CD8-positive, alpha-beta memory T cell (primary cell): ENCODE data around the gene WTIP. TPM values are rescaled to one million over a fixed set of nuclear protein-coding genes. Genes with fewer than 3 reads are reported as not detected.
"Not testable (repeated sequence)": the region's sequence is repeated elsewhere in the genome, so short reads cannot be mapped to it uniquely, and the experiment has no call there.

Source experiments
- CTCF ChIA-PET: fragments of 350-600 bp; sonication (Branson Sonifier 250); formaldehyde crosslinking; loops from one replicate; lab custom pipeline; 2021; ENCODE audit warnings: antibody characterized with exemption; lab: Charles Lee
- POLR2A ChIA-PET: fragments of 350-600 bp; sonication (Branson Sonifier 250); formaldehyde crosslinking; loops from one replicate; lab custom pipeline; 2021; ENCODE audit warnings: antibody characterized with exemption; lab: Charles Lee
- DNase-seq, 5 donors: peaks; one replicate each; pipeline versions ENCODE4 v3.0.0 to v3.0.0-alpha.2; 2020 to 2022; ENCODE audit warnings: mixed read lengths in 1 of 5
- H3K27ac ChIP-seq: one replicate; pipeline ENCODE4 v1.7.0; 2013; ENCODE audit warnings: low read depth, mild to moderate bottlenecking, low read length, moderate library complexity
- H3K27me3 ChIP-seq: 2 replicates; pipeline ENCODE4 v1.7.0; 2013; ENCODE audit warnings: low read length, mild to moderate bottlenecking; ENCODE audit not compliant: insufficient read depth, poor library complexity, severe bottlenecking
- H3K36me3 ChIP-seq: 2 replicates; pipeline ENCODE4 v1.7.0; 2013; ENCODE audit warnings: mild to moderate bottlenecking, low read length, moderate library complexity; ENCODE audit not compliant: insufficient read depth
- H3K4me1 ChIP-seq: 2 replicates; pipeline ENCODE4 v1.7.0; 2013; ENCODE audit warnings: mild to moderate bottlenecking, low read length, moderate library complexity; ENCODE audit not compliant: insufficient read depth
- H3K4me3 ChIP-seq: 2 replicates; pipeline ENCODE4 v1.7.0; 2013; ENCODE audit warnings: mild to moderate bottlenecking, low read length
- H3K9me3 ChIP-seq: 2 replicates; pipeline ENCODE4 v1.7.0; 2013; ENCODE audit warnings: mild to moderate bottlenecking, low read length
- H3K27ac Mint-ChIP-seq, 8 donors: one replicate each; pipeline ENCODE4 v1.8.0; 2020 to 2021; ENCODE audit warnings: mixed read lengths in 8 of 8, mild to moderate bottlenecking in 6 of 8, inconsistent platforms in 3 of 8, moderate library complexity in 3 of 8
- H3K27me3 Mint-ChIP-seq, 2 donors: one replicate each; pipeline ENCODE4 v1.8.0; 2020 to 2021; ENCODE audit warnings: mixed read lengths in 2 of 2, mild to moderate bottlenecking in 1 of 2, moderate library complexity in 1 of 2
- H3K36me3 Mint-ChIP-seq, 3 donors: one replicate each; pipeline ENCODE4 v1.8.0; 2020 to 2021; ENCODE audit warnings: mixed read lengths in 3 of 3, inconsistent platforms in 1 of 3, mild to moderate bottlenecking in 1 of 3
- H3K4me1 Mint-ChIP-seq, 3 donors: one replicate each; pipeline ENCODE4 v1.8.0; 2020 to 2021; ENCODE audit warnings: mixed read lengths in 3 of 3, inconsistent platforms in 1 of 3, mild to moderate bottlenecking in 1 of 3
- H3K4me3 Mint-ChIP-seq, 7 donors: one replicate each; pipeline ENCODE4 v1.8.0; 2020 to 2021; ENCODE audit warnings: mixed read lengths in 7 of 7, mild to moderate bottlenecking in 6 of 7, moderate library complexity in 4 of 7, inconsistent platforms in 2 of 7
- H3K9me3 Mint-ChIP-seq, 5 donors: one replicate each; pipeline ENCODE4 v1.8.0; 2020 to 2022; ENCODE audit warnings: mixed read lengths in 5 of 5, mild to moderate bottlenecking in 3 of 5, moderate library complexity in 2 of 5, inconsistent platforms in 1 of 5
- polyA plus RNA-seq: library from polyadenylated mRNA; unstranded; fragments of 300-500 nt; fragmentation: Illumina TruSeq; gene quantifications from one replicate; pipeline ENCODE4 v1.2.3, GENCODE V29; 2021
- total RNA-seq, 2 experiments: library from RNA; stranded (reverse); gene quantifications; one replicate each; pipeline ENCODE4 v1.2.3, GENCODE V29; 2021

The WTIP gene
- total and polyA plus RNA-seq, 3 experiments from 2014 or later = 0.16 to 0.83 TPM; not detected in 1

DNA sequence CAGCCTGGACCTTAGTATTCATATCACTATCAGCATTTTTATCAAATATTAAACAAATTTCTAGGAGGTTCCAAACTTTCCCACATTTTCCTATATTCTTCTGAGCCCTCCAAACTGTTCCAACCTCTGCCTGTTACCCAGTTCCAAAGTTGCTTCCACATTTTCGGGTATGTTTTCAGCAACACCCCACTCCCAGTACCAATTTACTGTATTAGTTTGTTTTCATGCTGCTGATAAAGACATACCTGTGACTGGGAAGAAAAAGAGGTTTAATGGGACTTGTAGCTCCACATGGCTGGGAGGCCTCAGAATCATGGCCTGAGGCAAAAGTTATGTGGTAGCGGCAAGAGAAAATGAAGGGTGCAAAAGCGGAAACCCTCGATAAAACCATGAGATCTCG lies 29.3 kb downstream of the WTIP start:
- POLR2A ChIA-PET, H3K4me1 ChIP-seq, H3K27ac Mint-ChIP-seq, H3K36me3 ChIP-seq, H3K4me1 Mint-ChIP-seq, H3K27ac ChIP-seq, H3K4me3 ChIP-seq, H3K4me3 Mint-ChIP-seq, DNase-seq, H3K9me3 ChIP-seq, H3K36me3 Mint-ChIP-seq, H3K27me3 ChIP-seq: not testable (repeated sequence)
- CTCF ChIA-PET = interaction anchor here (1.3 kb wide), 1 partner anchor 9 kb away, joined by 4 read pairs; no protein-coding TSS in a partner anchor
- Mint-ChIP-seq H3K27me3 (peaks cover 15 to 23% of the 10 kb centered on the region in 2 donors), H3K9me3 (peaks cover 8 to 16% (median 12%) of the 10 kb centered on the region in 5 donors)

GRCh38 chr19:34512254-34512822 lies 30.8 kb downstream of the WTIP start:
- Mint-ChIP-seq H3K4me3 (no peak overlapping the region), H3K4me1 (no peaks in the 10 kb centered on the region), H3K9me3 (peaks cover 8 to 16% (median 12%) of the 10 kb centered on the region in 5 donors), H3K27me3 (peaks cover 15 to 17% of the 10 kb centered on the region in 2 donors), H3K27ac (no peak overlapping the region), H3K36me3 (peaks cover 0 to 3% (median 0%) of the 10 kb centered on the region in 3 donors)
- no peak overlapping the region for H3K27ac ChIP-seq
- no peaks in the 10 kb centered on the region for H3K4me1 ChIP-seq
- no peak for DNase-seq
- H3K27me3 ChIP-seq = no peaks in the 10 kb centered on the region
- H3K36me3 ChIP-seq = no peaks in the 10 kb centered on the region
- H3K4me3 ChIP-seq = no peak overlapping the region
- CTCF ChIA-PET = no interaction called here
- POLR2A ChIA-PET = no interaction called here
- H3K9me3 ChIP-seq = no peaks in the 10 kb centered on the region

DNA sequence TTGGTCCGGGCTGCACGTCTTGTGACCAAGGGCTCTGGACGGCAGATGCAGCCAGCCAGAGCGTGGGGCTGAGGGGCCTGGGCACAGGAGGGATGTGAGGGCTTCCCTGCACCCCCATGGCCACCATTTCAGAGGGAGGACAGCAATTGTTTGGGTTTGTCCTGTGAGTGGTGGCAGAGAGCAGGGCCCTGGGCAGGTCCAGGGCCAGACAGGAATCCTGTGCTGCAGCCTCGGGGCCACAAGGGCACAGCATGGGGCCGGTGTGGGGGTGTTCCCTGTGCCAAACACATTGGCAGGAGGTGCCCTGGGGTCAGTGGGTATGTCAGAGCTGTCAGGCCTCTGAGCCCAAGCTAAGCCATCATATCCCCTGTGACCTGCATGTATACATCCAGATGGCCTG lies 32.2 kb downstream of the WTIP start:
- ChIA-PET POLR2A (no interaction called here), CTCF (no interaction called here)
- no peaks in the 10 kb centered on the region for H3K4me1 ChIP-seq
- Mint-ChIP-seq H3K27ac (peak overlapping the region in 1 of 8 donors; percentile 37), H3K4me1 (no peaks in the 10 kb centered on the region), H3K4me3 (no peak overlapping the region), H3K36me3 (peaks cover 0 to 3% (median 0%) of the 10 kb centered on the region in 3 donors), H3K27me3 (peaks cover 12 to 13% of the 10 kb centered on the region in 2 donors), H3K9me3 (peaks cover 8 to 16% (median 12%) of the 10 kb centered on the region in 5 donors)
- H3K4me3 ChIP-seq = no peak overlapping the region
- DNase-seq = no peak
- no peak overlapping the region for H3K27ac ChIP-seq
- H3K9me3 ChIP-seq = no peaks in the 10 kb centered on the region
- H3K27me3 ChIP-seq = no peaks in the 10 kb centered on the region
- H3K36me3 ChIP-seq = no peaks in the 10 kb centered on the region

- Mint-ChIP-seq H3K27ac (no peak overlapping the region), H3K36me3 (no peaks in the 10 kb centered on the region), H3K4me1 (no peaks in the 10 kb centered on the region), H3K4me3 (no peak overlapping the region), H3K27me3 (peaks cover 5 to 16% of the 10 kb centered on the region in 2 donors), H3K9me3 (no peaks in the 10 kb centered on the region)
- Histone ChIP-seq H3K27me3 (no peaks in the 10 kb centered on the region), H3K4me3 (no peak overlapping the region), H3K27ac (no peak overlapping the region), H3K4me1 (no peaks in the 10 kb centered on the region), H3K9me3 (no peaks in the 10 kb centered on the region), H3K36me3 (no peaks in the 10 kb centered on the region)
- DNase-seq = no peak
- ChIA-PET CTCF (no interaction called here), POLR2A (no interaction called here)
These were observed 38.0 kb downstream of the WTIP start for GRCh38 chr19:34519602-34520001.

DNA sequence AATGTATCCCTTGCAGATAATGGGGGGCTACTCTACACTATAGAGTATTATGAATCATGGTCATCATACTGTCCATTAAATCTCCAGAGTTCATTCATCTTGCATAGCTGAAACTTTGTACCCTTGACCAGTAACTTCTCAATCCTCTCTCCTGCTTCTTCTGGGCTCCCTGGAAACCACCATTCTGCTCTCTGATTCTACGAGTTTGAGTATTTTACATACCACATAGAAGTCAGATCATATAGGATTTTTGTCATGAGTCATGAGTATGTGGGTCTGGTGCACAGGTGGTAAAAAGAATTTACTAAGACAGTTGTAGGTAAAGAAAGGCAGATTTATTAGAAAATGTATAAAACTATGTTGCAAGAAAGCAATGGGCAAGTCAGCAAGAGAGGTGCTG lies 41.9 kb downstream of the WTIP start:
- no peaks in the 10 kb centered on the region for H3K27me3 ChIP-seq
- no peak overlapping the region for H3K27ac Mint-ChIP-seq
- H3K4me1 ChIP-seq = no peaks in the 10 kb centered on the region
- no peaks in the 10 kb centered on the region for H3K36me3 Mint-ChIP-seq
- DNase-seq = no peak
- no peaks in the 10 kb centered on the region for H3K9me3 ChIP-seq
- ChIA-PET POLR2A (no interaction called here), CTCF (no interaction called here)
- no peaks in the 10 kb centered on the region for H3K36me3 ChIP-seq
- no peak overlapping the region for H3K4me3 ChIP-seq
- H3K9me3 Mint-ChIP-seq = peaks cover 0 to 3% (median 0%) of the 10 kb centered on the region in 5 donors
- H3K27me3 Mint-ChIP-seq = peaks cover 15 to 36% of the 10 kb centered on the region in 2 donors
- H3K4me1 Mint-ChIP-seq = no peaks in the 10 kb centered on the region
- no peak overlapping the region for H3K4me3 Mint-ChIP-seq
- no peak overlapping the region for H3K27ac ChIP-seq

GRCh38 chr19:34525001-34525400 lies 43.4 kb downstream of the WTIP start:
- Histone ChIP-seq H3K27me3 (no peaks in the 10 kb centered on the region), H3K36me3 (no peaks in the 10 kb centered on the region), H3K4me1 (no peaks in the 10 kb centered on the region), H3K4me3 (no peak overlapping the region), H3K9me3 (no peaks in the 10 kb centered on the region), H3K27ac (no peak overlapping the region)
- no peak for DNase-seq
- POLR2A ChIA-PET = no interaction called here
- no peaks in the 10 kb centered on the region for H3K4me1 Mint-ChIP-seq
- CTCF ChIA-PET = no interaction called here
- H3K9me3 Mint-ChIP-seq = peaks cover 0 to 3% (median 0%) of the 10 kb centered on the region in 5 donors
- no peak overlapping the region for H3K4me3 Mint-ChIP-seq
- H3K36me3 Mint-ChIP-seq = no peaks in the 10 kb centered on the region
- H3K27me3 Mint-ChIP-seq = peaks cover 13 to 42% of the 10 kb centered on the region in 2 donors
- H3K27ac Mint-ChIP-seq = no peak overlapping the region

DNA sequence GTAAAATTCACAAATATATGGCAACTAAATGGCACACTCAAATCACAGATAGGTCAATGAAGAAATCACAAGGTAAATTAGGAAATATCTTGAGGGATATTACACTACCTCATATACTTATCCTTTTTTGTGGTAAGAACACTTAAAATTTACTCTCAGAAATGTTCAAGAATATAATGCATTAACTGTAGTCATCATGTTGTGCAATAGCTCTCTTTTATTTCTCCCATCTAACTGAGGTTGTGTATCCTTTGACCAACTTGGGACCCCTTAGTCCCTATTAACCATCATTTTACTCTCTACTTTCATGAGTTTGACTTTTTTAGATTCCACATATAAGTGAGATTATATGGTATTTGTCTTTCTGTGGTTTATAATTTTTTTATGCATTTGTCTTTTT lies 52.6 kb downstream of the WTIP start:
- Mint-ChIP-seq H3K9me3 (peaks cover 0 to 2% (median 0%) of the 10 kb centered on the region in 5 donors), H3K27me3 (peaks cover 24 to 79% of the 10 kb centered on the region in 2 donors), H3K4me1 (no peaks in the 10 kb centered on the region), H3K36me3 (no peaks in the 10 kb centered on the region), H3K4me3 (no peak overlapping the region), H3K27ac (no peak overlapping the region)
- no peaks in the 10 kb centered on the region for H3K4me1 ChIP-seq
- ChIA-PET CTCF (no interaction called here), POLR2A (no interaction called here)
- no peak for DNase-seq
- H3K9me3 ChIP-seq = no peaks in the 10 kb centered on the region
- no peak overlapping the region for H3K27ac ChIP-seq
- no peak overlapping the region for H3K4me3 ChIP-seq
- H3K36me3 ChIP-seq = no peaks in the 10 kb centered on the region
- no peaks in the 10 kb centered on the region for H3K27me3 ChIP-seq

- no peaks in the 10 kb centered on the region for H3K4me1 ChIP-seq
- peaks cover 10 to 56% of the 10 kb centered on the region in 2 donors for H3K27me3 Mint-ChIP-seq
- H3K27me3 ChIP-seq = no peaks in the 10 kb centered on the region
- H3K4me1 Mint-ChIP-seq = no peaks in the 10 kb centered on the region
- ChIA-PET POLR2A (no interaction called here), CTCF (no interaction called here)
- no peaks in the 10 kb centered on the region for H3K36me3 Mint-ChIP-seq
- no peak overlapping the region for H3K27ac ChIP-seq
- no peaks in the 10 kb centered on the region for H3K9me3 ChIP-seq
- no peak overlapping the region for H3K4me3 Mint-ChIP-seq
- peaks cover 16 to 32% (median 23%) of the 10 kb centered on the region in 5 donors for H3K9me3 Mint-ChIP-seq
- H3K4me3 ChIP-seq = no peak overlapping the region
- no peak overlapping the region for H3K27ac Mint-ChIP-seq
- no peak for DNase-seq
- no peaks in the 10 kb centered on the region for H3K36me3 ChIP-seq
These were observed 57.8 kb downstream of the WTIP start for GRCh38 chr19:34539396-34539795.
